HTR-8/SVneo (cell line): ENCODE results near the gene VPS8.
A peak's percentile ranks its signal among the peaks of the same experiment; 100 is the strongest.

Experiments used
- DNase-seq: peaks from one replicate; pipeline ENCODE4 v3.0.0; 2011; ENCODE audit warnings: low spot score, mixed read lengths; ENCODE audit not compliant: insufficient read length
- FAIRE-seq: peaks from 2 replicates; lab custom pipeline; 2011; peaks lifted over from hg19 to GRCh38; lab: Jason Lieb, UNC

The VPS8 gene

GRCh38 chr3:184810146-184810545 is 1.8 kb upstream of the VPS8 start:
- FAIRE-seq, result no peak
- no peak for DNase-seq

- DNase-seq, result no peak
- FAIRE-seq, result no peak
Observed at GRCh38 chr3:184811034-184811433, 932 bp upstream of the VPS8 start.

DNA sequence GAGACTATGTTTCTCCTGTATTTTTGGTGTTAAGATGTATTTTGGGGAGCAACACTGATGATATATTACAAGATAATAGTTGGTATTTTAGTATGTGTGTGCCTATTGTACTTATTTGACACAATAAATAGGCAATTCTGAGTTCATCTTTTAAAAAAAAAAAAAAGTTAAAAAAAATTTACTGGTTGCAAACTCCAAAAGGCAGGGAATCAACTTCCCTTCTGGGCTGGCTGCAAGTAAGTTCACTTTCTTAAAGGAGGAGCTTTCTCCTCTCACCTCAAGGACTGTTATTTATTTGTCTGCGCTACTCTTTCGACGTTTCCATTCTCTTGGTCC is 335 bp upstream of the VPS8 start:
- DNase-seq, result no peak

DNA sequence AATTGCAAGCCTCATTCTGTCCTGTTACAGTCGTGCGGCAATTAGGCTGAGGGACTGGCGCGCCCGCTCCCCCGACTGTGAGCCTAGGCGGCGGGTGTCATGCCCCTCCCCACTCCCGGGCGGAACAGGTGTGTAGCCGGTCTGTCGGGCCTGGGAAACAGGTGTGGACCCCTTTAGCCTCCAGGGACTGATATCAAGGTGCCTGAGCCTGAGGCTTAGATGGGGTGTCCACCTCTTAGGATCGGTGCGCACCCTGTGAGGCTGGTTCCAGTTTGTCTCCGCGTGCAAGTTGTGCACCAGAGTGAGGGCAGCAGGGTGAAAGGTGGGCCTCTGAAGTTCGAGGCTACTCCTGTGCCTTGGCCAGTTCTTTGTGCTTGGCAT is 686 bp downstream of the VPS8 start:
- DNase-seq, result no peak
- no peak for FAIRE-seq

More for the DNA sequence above, 335 bp upstream of the VPS8 start:
- no peak for FAIRE-seq

DNA sequence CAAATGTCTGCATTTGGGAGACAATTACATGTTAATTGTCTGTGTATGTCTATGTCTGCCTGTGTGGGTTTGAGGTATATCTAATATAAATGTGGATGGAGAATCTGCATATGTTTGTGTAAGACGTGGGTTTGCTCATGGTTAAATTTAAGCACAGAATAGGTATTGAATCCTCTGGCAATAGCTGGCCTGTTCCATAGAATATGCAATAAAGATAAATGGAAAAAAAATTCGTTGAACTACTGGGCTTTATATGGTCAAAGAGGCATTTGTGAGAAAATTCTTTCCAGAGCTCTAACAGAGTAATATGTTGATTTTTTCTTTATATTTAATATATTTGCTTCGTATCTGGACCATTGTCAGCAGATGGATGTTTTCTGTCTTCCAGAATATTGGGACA is 1.4 kb downstream of the VPS8 start:
- FAIRE-seq (no peak), DNase-seq (no peak)

DNA sequence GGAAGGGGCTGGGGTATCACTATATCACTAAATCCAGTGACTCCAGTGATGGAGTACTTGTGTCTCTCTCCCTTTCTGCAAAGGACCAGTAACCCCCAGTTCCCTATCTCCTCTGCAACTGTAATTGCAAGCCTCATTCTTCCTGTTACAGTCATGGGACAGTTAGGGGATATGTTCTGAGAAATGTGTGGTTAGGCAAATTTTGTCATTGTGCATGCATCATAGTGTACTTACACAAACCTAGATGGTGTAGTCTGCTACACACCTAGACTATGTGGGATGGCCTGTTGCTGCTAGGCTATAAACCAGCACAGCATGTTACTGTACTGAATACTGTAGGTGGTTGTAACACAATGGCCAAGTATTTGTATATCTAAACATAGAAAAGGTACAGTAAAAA is 2.2 kb downstream of the VPS8 start:
- DNase-seq (no peak), FAIRE-seq (peak; percentile 4)

DNA sequence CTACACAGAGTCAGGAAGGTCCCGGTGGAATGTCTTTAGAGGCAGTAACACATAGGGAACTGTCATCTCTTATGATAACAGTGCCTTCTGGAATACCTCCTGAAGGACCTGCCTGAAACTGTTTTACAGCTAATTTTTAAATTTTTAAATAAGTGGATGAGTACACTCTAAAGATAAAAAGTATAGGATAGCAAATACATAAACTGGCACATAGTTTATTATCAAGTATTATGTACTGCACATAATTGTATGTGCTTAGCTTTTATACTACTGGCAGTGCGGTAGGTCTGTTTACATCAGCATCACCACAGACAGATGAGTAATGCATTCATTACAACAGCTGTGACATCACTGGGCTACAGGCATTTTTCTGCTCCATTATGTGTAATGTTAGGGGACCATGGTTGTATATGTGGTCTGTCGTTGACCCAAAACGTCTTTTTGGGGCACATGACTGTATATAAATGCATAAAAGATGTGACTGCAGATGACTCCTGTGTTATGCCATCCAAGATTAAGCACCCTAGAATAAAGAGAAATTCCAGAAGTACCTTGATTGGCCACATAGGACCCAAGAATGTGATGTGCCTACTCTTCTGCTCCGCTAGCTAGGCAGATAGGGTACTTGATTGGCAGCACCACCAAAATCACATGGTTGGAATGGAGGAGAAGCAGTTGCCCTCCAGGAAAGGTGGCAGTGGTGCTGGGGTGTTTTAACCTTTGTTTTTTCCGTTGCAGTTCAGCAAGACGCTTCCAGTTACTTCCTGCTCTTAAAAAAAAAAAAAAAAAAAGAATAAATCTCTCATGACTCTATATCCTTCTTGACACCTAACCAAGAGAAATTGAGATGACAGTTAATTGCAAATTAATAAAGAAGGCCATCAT is 3.3 kb downstream of the VPS8 start:
- FAIRE-seq (no peak), DNase-seq (no peak)

- DNase-seq (no peak), FAIRE-seq (no peak)
Observed at GRCh38 chr3:184816614-184817013, 4.6 kb downstream of the VPS8 start.

GRCh38 chr3:184820525-184820924 is 8.6 kb downstream of the VPS8 start:
- DNase-seq (no peak), FAIRE-seq (no peak)

DNA sequence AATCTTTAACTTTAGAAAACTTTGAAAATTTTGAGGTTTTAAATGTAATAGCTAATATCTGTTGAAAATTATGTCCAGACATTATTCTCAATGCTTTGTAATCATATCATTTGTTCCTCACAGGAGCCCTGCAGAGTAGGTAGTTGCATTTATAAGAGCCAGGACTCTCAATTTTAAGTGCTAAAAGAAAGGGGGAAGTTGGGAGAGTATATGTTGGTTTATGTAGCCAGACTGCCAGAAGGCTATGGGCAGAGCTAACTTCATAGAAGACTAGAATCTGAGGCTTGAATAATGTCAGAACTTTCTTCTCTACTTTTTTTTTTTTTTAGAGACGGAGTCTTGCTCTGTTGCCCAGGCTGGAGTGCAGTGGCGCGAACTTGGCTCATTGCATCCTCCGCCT is 9.1 kb downstream of the VPS8 start:
- FAIRE-seq, result no peak
- DNase-seq, result no peak

GRCh38 chr3:184822081-184822480 is 10.1 kb downstream of the VPS8 start:
- DNase-seq (no peak), FAIRE-seq (no peak)

- FAIRE-seq, result no peak
- no peak for DNase-seq
Observed at GRCh38 chr3:184822654-184823053, 10.7 kb downstream of the VPS8 start.

GRCh38 chr3:184823990-184824389 is 12.0 kb downstream of the VPS8 start:
- DNase-seq (no peak), FAIRE-seq (no peak)

DNA sequence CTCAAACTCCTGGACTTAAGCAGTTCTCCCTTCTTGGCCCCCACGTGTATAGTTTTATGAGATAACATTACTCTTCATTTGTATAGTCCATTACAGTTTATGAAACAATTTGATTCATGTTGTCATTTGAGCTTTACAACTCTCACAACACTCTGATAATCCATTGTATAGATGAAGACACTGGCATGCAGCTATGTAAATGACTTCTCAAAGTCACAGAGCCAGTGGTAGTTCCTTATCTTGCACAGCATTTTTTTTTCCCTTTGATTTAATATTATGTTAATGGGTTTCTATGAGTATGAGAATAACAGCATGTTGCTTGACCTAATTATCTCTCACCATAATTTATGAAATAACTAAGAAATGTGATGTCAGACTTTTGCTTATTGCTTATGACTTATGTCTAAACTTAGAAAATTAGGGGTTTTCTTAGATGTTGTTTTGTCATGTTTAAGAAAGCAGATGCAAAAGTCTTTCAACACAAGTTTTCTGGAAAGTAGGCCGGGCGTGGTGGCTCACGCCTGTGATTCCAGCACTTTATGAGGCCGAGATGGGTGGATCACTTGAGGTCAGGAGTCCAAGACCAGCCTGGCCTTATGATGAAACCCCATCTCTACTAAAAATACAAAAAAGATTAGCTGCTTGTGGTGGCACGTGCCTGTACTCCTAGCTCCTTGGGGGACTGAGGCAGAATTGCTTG is 13.3 kb downstream of the VPS8 start:
- DNase-seq (no peak), FAIRE-seq (no peak)

DNA sequence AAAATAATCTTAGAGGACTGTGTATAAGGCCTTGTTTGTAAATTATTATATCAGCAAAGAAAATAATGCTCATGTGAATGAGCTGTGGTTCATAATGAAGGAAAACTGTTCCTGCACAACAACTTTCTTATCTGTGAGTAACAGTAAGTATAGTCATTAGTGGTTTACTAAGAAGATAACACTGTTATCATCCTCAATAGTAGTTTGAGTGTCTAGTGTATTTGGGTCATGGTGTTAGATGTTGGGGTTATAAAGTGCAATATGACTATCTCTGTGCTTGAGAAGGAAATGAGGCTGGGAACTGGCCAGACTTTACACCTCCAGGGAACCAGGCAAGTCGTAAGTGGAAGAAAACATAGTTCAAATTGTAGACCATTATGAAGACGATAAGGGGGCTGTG is 15.6 kb downstream of the VPS8 start:
- no peak for DNase-seq
- FAIRE-seq, result no peak

DNA sequence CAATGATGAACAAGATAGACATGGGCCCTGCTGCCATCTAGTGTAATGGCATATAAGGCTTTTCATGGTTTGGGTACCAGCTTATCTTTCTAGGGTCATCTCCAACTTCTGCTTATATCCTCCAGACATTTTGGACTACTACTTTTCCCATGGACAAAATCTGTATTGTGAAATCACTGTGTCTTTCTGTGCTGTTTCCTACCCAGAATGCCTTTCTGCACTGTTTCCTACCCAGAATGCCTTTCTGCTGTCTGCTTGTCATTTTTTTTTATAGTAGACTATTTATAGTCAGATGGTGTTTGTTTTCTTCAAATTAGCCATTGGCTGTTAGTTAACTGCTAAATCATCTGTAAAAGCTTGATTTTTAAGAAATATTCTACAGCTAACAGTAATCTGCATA is 20.1 kb downstream of the VPS8 start:
- DNase-seq (no peak), FAIRE-seq (no peak)

DNA sequence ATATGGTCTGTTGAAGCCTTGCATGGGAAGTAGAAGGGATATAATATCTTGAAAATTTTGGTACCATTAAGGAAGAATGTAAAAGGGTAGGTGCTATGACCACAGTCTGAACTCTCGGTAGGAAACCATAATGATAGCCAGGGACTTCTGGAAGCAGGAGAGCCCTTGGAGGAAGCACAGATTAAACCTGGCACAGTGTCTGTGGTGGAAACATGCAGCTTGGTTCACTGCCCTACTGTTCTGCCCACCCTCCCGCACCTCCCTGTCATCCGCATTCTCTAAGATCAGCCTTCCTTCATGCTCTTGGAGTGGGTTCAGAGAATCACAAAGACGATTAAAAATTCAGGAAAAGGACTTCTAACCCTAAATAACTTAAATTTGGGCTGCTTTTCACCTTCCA is 20.9 kb downstream of the VPS8 start:
- no peak for FAIRE-seq
- no peak for DNase-seq

DNA sequence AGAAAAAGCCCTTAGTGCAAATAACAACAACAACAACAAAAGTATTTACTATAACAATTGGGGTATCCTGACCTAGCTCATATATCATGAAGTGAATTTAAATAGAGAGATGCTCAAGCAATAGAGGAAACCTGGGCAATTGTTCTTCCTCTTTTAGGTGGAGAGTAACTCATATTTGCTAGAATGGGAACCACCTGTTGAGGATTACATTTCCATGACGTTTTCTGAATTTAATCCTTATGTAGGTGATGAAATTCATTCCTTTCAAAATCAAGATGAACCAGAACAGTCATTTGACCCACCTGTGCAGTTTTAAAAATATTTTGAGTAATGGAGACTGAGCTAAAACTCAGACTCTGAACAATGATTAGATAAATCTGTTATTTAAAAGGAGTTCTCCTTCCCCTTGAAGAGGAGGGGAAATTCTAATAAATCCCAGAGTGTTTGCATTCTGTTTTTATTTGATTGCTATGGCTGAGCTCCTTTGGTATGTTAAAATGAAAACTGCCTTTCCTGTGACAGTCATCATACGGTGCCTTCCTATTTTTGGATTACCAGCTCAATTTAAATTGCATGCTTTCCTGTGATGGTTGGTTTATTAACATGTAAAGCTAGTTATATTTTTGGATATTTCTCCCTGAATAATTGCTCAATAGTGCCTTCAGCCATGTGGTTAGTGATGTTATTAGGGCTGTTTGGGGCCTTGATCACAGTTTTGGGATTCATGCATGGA is 24.3 kb downstream of the VPS8 start:
- FAIRE-seq, result no peak
- no peak for DNase-seq

- DNase-seq (no peak), FAIRE-seq (no peak)
Observed at GRCh38 chr3:184842433-184842832, 30.5 kb downstream of the VPS8 start.

GRCh38 chr3:184845819-184846218 is 33.9 kb downstream of the VPS8 start:
- FAIRE-seq, result no peak
- DNase-seq, result no peak

GRCh38 chr3:184846496-184846895 is 34.5 kb downstream of the VPS8 start:
- DNase-seq, result no peak
- no peak for FAIRE-seq
